SK-N-SH (cell line): ENCODE results near the gene FAM3C. TPM values are rescaled to one million over a fixed set of nuclear protein-coding genes. Genes with fewer than 3 reads are reported as not detected.

Experiments
- CTCF ChIA-PET: fragments of 300-600, 350-600 bp; formaldehyde crosslinking; extraction: SDS; loops from one replicate; lab custom pipeline; 2021; lab: Yijun Ruan, JAX
- POLR2A ChIA-PET: fragments of 350-600 bp; sonication (Branson Sonifier 250); formaldehyde crosslinking; extraction: SDS; loops from one replicate; lab custom pipeline; 2020; ENCODE audit warnings: antibody characterized with exemption, inconsistent platforms; lab: Yijun Ruan, JAX
- DNase-seq: peaks from one replicate; pipeline ENCODE4 v3.0.0; 2012
- H2AFZ ChIP-seq: fragments of 200-600 bp; sonication (generic); 2 replicates; pipeline ENCODE4 v1.8.1; 2016; ENCODE audit warnings: antibody characterized with exemption, mild to moderate bottlenecking, low read depth
- H3F3A ChIP-seq: fragments of 200-600 bp; sonication (generic); replicated peaks from 2 replicates; pipeline ENCODE3; 2016; ENCODE audit warnings: antibody characterized with exemption, mild to moderate bottlenecking; ENCODE audit not compliant: insufficient read depth
- H3K27ac ChIP-seq, 2 experiments: fragments of 200-500 bp in 1 of 2; fragments of 200-600 bp in 1 of 2; sonication (Bioruptor generic) in 1 of 2; sonication (generic), shearing (Covaris generic) in 1 of 2; 2 replicates each; pipeline versions ENCODE4 v1.5.1 to v1.6.1; 2014 to 2016; ENCODE audit warnings: low read depth in 2 of 2, inconsistent platforms in 1 of 2, low read length in 1 of 2, mild to moderate bottlenecking in 1 of 2, mixed read lengths in 1 of 2
- H3K27me3 ChIP-seq: fragments of 200-600 bp; sonication (generic), shearing (Covaris generic); 2 replicates; pipeline ENCODE4 v1.6.1; 2016; ENCODE audit warnings: mixed run types; ENCODE audit not compliant: insufficient read depth
- H3K36me3 ChIP-seq, 2 experiments: fragments of 200-500 bp in 1 of 2; fragments of 200-600 bp in 1 of 2; sonication (Bioruptor generic) in 1 of 2; sonication (generic) in 1 of 2; replicated peaks in 1 of 2; 2 replicates each; pipeline versions ENCODE3 to v1.5.1; 2014 to 2016; ENCODE audit warnings: low read length in 1 of 2, mild to moderate bottlenecking in 1 of 2; ENCODE audit not compliant: insufficient read depth in 2 of 2, control insufficient read depth in 1 of 2
- H3K4me1 ChIP-seq, 2 experiments: fragments of 200-500 bp in 1 of 2; fragments of 200-600 bp in 1 of 2; sonication (Bioruptor generic) in 1 of 2; sonication (generic), shearing (Covaris generic) in 1 of 2; 2 replicates each; pipeline versions ENCODE4 v1.5.1 to v1.6.1; 2014 to 2016; ENCODE audit warnings: low read depth in 1 of 2, low read length in 1 of 2, mixed run types in 1 of 2; ENCODE audit not compliant: insufficient read depth in 2 of 2, control insufficient read depth in 1 of 2
- H3K4me2 ChIP-seq: fragments of 200-600 bp; sonication (generic), shearing (Covaris generic); 2 replicates; pipeline ENCODE4 v1.6.1; 2017; ENCODE audit warnings: mixed run types
- H3K4me3 ChIP-seq, 2 experiments: fragments of 200-500 bp in 1 of 2; fragments of 200-600 bp in 1 of 2; sonication (Bioruptor generic) in 1 of 2; sonication (generic), shearing (Covaris generic) in 1 of 2; 2 replicates each; pipeline versions ENCODE4 v1.5.1 to v1.8.1; 2014 to 2016; ENCODE audit warnings: low read depth in 2 of 2, inconsistent platforms in 1 of 2, low read length in 1 of 2, mild to moderate bottlenecking in 1 of 2, mixed read lengths in 1 of 2, moderate library complexity in 1 of 2
- H3K79me2 ChIP-seq: fragments of 200-600 bp; sonication (generic); 2 replicates; pipeline ENCODE4 v1.8.1; 2017; ENCODE audit warnings: mild to moderate bottlenecking; ENCODE audit not compliant: insufficient read depth
- H3K9ac ChIP-seq: fragments of 200-600 bp; sonication (generic); 2 replicates; pipeline ENCODE4 v1.6.1; 2017; ENCODE audit warnings: mixed run types
- H3K9me2 ChIP-seq: fragments of 200-600 bp; sonication (generic); 2 replicates; pipeline ENCODE4 v1.6.1; 2017; ENCODE audit warnings: mixed run types
- H3K9me3 ChIP-seq: fragments of 200-600 bp; sonication (generic); 2 replicates; pipeline ENCODE4 v1.6.1; 2017; ENCODE audit warnings: mixed run types, mild to moderate bottlenecking, moderate library complexity
- H4K20me1 ChIP-seq: fragments of 200-600 bp; sonication (generic); 2 replicates; pipeline ENCODE4 v1.6.1; 2017; ENCODE audit warnings: mild to moderate bottlenecking, mixed run types; ENCODE audit not compliant: insufficient read depth
- CHD2 ChIP-seq: fragments of 150-350 bp; IDR thresholded peaks from 2 replicates; pipeline ENCODE4 v1.6.1; 2018; ENCODE audit warnings: low read length; ENCODE audit not compliant: partially characterized antibody
- FOSL2 ChIP-seq: IDR thresholded peaks from 2 replicates; pipeline ENCODE4 v1.4.0; 2012; ENCODE audit warnings: low read depth, mild to moderate bottlenecking, moderate library complexity, borderline replicate concordance
- FOXM1 ChIP-seq: IDR thresholded peaks from 2 replicates; pipeline ENCODE4 v1.4.0; 2012; ENCODE audit warnings: low read depth, mild to moderate bottlenecking
- JUND ChIP-seq: IDR thresholded peaks from 2 replicates; pipeline ENCODE4 v1.4.0; 2012
- MXI1 ChIP-seq: IDR thresholded peaks from 2 replicates; pipeline ENCODE4 v1.6.1; 2012; ENCODE audit warnings: mild to moderate bottlenecking, low read depth, low read length, improper control_type of control experiment
- NRF1 ChIP-seq: IDR thresholded peaks from 2 replicates; pipeline ENCODE4 v1.6.1; 2012; ENCODE audit warnings: low read depth, mild to moderate bottlenecking, low read length
- RCOR1 ChIP-seq: fragments of 150-350 bp; IDR thresholded peaks from 2 replicates; pipeline ENCODE4 v1.6.1; 2017; ENCODE audit warnings: antibody characterized with exemption, low read length
- WGBS: methylation state at CpG from one replicate; pipeline ENCODE4 v1.1.6; 2017; ENCODE audit warnings: low lambda C conversion rate; 5-methylcytosine and 5-hydroxymethylcytosine counted together
- polyA plus RNA-seq, 3 experiments: library from polyadenylated mRNA; depleted of rRNA; stranded (reverse); fragments of >200 nt; gene quantifications; 2 replicates each; pipeline ENCODE4 v1.2.3, GENCODE V29; 2012
- TF ChIP-seq, protein P1 (sequence below): fragments of 200-600 bp; sonication (generic); IDR thresholded peaks from 2 replicates; pipeline ENCODE4 v1.6.1; 2017; ENCODE audit warnings: antibody characterized with exemption, mild to moderate bottlenecking, moderate library complexity
- TF ChIP-seq, protein P2 (sequence below): IDR thresholded peaks from 2 replicates; pipeline ENCODE4 v1.6.1; 2012; ENCODE audit warnings: mild to moderate bottlenecking, low read depth, low read length, moderate library complexity
- TF ChIP-seq, protein P3 (sequence below): IDR thresholded peaks from 2 replicates; pipeline ENCODE4 v1.4.0; 2012; ENCODE audit warnings: low read depth
- TF ChIP-seq, protein P4 (sequence below): fragments of 150-350 bp; IDR thresholded peaks from 2 replicates; pipeline ENCODE4 v1.6.1; 2016; ENCODE audit warnings: mild to moderate bottlenecking, low read depth, low read length

FAM3C gene
- polyA plus RNA-seq, 1 of the 3 experiments (the other 2 are of a cell fraction): 80.0 TPM

DNA sequence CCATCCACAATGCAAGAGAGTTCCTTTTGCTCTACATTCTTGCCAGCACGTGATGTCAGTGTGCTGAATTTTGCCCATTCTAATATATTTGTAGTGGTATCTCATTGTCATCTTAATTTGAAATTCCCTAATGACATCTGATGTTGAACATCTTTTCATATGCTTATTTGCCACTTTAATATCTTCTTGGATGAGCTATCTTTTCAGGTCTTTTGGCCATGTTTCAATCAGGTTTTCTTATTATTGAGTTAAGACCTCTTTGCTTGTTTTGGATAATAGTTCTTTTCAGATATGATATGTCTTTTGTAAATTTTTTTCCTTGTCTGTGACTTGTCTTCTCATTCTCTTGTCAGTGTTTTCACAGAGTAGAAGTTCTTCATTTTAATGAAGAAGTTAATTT, 20.4 kb upstream of the FAM3C start (continued):
- TF ChIP-seq JUND: no peak
- no peak for TF ChIP-seq NRF1
- no peak for TF ChIP-seq FOSL2
- TF ChIP-seq, protein P1, sequence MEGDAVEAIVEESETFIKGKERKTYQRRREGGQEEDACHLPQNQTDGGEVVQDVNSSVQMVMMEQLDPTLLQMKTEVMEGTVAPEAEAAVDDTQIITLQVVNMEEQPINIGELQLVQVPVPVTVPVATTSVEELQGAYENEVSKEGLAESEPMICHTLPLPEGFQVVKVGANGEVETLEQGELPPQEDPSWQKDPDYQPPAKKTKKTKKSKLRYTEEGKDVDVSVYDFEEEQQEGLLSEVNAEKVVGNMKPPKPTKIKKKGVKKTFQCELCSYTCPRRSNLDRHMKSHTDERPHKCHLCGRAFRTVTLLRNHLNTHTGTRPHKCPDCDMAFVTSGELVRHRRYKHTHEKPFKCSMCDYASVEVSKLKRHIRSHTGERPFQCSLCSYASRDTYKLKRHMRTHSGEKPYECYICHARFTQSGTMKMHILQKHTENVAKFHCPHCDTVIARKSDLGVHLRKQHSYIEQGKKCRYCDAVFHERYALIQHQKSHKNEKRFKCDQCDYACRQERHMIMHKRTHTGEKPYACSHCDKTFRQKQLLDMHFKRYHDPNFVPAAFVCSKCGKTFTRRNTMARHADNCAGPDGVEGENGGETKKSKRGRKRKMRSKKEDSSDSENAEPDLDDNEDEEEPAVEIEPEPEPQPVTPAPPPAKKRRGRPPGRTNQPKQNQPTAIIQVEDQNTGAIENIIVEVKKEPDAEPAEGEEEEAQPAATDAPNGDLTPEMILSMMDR: no peak
- TF ChIP-seq, protein P2, sequence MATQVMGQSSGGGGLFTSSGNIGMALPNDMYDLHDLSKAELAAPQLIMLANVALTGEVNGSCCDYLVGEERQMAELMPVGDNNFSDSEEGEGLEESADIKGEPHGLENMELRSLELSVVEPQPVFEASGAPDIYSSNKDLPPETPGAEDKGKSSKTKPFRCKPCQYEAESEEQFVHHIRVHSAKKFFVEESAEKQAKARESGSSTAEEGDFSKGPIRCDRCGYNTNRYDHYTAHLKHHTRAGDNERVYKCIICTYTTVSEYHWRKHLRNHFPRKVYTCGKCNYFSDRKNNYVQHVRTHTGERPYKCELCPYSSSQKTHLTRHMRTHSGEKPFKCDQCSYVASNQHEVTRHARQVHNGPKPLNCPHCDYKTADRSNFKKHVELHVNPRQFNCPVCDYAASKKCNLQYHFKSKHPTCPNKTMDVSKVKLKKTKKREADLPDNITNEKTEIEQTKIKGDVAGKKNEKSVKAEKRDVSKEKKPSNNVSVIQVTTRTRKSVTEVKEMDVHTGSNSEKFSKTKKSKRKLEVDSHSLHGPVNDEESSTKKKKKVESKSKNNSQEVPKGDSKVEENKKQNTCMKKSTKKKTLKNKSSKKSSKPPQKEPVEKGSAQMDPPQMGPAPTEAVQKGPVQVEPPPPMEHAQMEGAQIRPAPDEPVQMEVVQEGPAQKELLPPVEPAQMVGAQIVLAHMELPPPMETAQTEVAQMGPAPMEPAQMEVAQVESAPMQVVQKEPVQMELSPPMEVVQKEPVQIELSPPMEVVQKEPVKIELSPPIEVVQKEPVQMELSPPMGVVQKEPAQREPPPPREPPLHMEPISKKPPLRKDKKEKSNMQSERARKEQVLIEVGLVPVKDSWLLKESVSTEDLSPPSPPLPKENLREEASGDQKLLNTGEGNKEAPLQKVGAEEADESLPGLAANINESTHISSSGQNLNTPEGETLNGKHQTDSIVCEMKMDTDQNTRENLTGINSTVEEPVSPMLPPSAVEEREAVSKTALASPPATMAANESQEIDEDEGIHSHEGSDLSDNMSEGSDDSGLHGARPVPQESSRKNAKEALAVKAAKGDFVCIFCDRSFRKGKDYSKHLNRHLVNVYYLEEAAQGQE: no peak
- TF ChIP-seq MXI1: no peak

DNA sequence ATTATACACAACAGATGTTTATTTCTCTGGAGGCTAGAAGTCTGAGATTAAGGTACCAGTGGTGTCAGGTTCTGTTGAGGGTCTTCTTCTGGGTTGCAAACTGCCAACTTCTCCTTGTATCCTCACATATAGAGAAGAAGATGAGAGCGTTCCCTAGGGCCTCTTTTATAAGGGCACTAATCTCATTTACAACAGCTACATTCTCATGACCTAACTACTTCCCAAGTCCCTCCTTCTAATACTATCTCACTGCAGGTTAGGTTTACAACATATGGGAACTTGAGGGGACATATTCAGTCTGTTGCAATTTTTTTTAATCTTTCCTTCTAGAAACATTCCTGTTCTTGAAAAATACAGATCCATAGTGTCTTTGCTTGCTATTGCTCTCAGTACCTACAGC, 18.3 kb upstream of the FAM3C start:
- no peaks in the 10 kb centered on the region for H3K79me2 ChIP-seq
- 89% methylated on average over 1 of the region's 1 CpG for WGBS
- no peak overlapping the region for H2AFZ ChIP-seq
- H3K9ac ChIP-seq: no peak overlapping the region
- TF ChIP-seq, protein P3, sequence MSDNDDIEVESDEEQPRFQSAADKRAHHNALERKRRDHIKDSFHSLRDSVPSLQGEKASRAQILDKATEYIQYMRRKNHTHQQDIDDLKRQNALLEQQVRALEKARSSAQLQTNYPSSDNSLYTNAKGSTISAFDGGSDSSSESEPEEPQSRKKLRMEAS: no peak
- TF ChIP-seq CHD2: no peak
- TF ChIP-seq RCOR1: no peak
- no peak for TF ChIP-seq FOXM1
- TF ChIP-seq, protein P4, sequence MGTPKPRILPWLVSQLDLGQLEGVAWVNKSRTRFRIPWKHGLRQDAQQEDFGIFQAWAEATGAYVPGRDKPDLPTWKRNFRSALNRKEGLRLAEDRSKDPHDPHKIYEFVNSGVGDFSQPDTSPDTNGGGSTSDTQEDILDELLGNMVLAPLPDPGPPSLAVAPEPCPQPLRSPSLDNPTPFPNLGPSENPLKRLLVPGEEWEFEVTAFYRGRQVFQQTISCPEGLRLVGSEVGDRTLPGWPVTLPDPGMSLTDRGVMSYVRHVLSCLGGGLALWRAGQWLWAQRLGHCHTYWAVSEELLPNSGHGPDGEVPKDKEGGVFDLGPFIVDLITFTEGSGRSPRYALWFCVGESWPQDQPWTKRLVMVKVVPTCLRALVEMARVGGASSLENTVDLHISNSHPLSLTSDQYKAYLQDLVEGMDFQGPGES: no peak
- no peaks in the 10 kb centered on the region for H3F3A ChIP-seq
- no peaks in the 10 kb centered on the region for H3K9me2 ChIP-seq
- CTCF ChIA-PET: interaction anchor here (1.8 to 2.2 kb wide), 2 partner anchors 14 to 19 kb away, joined by 5 to 7 read pairs; partner anchors contain the start of gene FAM3C
- H3K4me2 ChIP-seq: no peak overlapping the region
- H3K36me3 ChIP-seq: no peaks in the 10 kb centered on the region
- POLR2A ChIA-PET: no interaction called here
- 0 out of 4 replicates have a peak, but pooled peaks cover 0 to 2% of the 10 kb centered on the region in 2 experiments for H3K4me1 ChIP-seq
- H3K27me3 ChIP-seq: no peaks in the 10 kb centered on the region
- no peak for DNase-seq
- H3K9me3 ChIP-seq: no peaks in the 10 kb centered on the region
- H3K4me3 ChIP-seq: no peak overlapping the region
- H3K27ac ChIP-seq: no peak overlapping the region
- no peaks in the 10 kb centered on the region for H4K20me1 ChIP-seq
